Ascending aorta (tissue), 2 donors: ENCODE results near the gene ABCG4. TPM values are rescaled to one million over a fixed set of nuclear protein-coding genes. Genes with fewer than 3 reads are reported as not detected.

Source experiments
- DNase-seq, 2 donors: peaks; one replicate each; pipeline ENCODE4 v3.0.0-alpha.2; 2019; ENCODE audit warnings: low spot score in 2 of 2
- H3K27ac ChIP-seq, 2 donors: fragments of 200-600 bp; sonication (generic); one replicate each; pipeline ENCODE4 v1.5.1; 2016 to 2017; ENCODE audit warnings: mild to moderate bottlenecking in 1 of 2
- H3K27me3 ChIP-seq: fragments of 200-600 bp; sonication (generic); one replicate; pipeline ENCODE4 v1.5.1; 2017
- H3K36me3 ChIP-seq, 2 donors: fragments of 200-600 bp; sonication (generic); one replicate each; pipeline ENCODE4 v1.5.1; 2016
- H3K4me1 ChIP-seq, 2 donors: fragments of 200-600 bp; sonication (generic); one replicate each; pipeline ENCODE4 v1.5.1; 2016 to 2017; ENCODE audit warnings: mild to moderate bottlenecking in 1 of 2
- H3K4me3 ChIP-seq, 2 donors: fragments of 200-600 bp; sonication (generic); one replicate each; pipeline ENCODE4 v1.5.1; 2016 to 2017; ENCODE audit warnings: mild to moderate bottlenecking in 1 of 2
- H3K9me3 ChIP-seq, 2 donors: fragments of 200-600 bp; sonication (generic); one replicate each; pipeline ENCODE4 v1.5.1; 2016
- intact Hi-C: fragments of 100-400 bp; cut with DNase I; formaldehyde crosslinking; loops from one replicate; pipeline ENCODE4 v1.15.1; 2023
- total RNA-seq: library from RNA; depleted of rRNA; stranded (reverse); fragments of >200 nt; gene quantifications from one replicate; pipeline ENCODE4 v1.1.0, GENCODE V29; 2016
- TF ChIP-seq, protein P1 (sequence below), 3 experiments: fragments of 200-600 bp in 2 of 3; fragments of 450-650 bp in 1 of 3; sonication (generic) in 2 of 3; IDR thresholded peaks; one replicate each; pipeline ENCODE4 v1.5.1; 2016 to 2019; ENCODE audit warnings: antibody characterized with exemption in 3 of 3, mild to moderate bottlenecking in 1 of 3, moderate library complexity in 1 of 3

ABCG4 gene
- total RNA-seq, 1 donor from 2014 or later, result not detected

DNA sequence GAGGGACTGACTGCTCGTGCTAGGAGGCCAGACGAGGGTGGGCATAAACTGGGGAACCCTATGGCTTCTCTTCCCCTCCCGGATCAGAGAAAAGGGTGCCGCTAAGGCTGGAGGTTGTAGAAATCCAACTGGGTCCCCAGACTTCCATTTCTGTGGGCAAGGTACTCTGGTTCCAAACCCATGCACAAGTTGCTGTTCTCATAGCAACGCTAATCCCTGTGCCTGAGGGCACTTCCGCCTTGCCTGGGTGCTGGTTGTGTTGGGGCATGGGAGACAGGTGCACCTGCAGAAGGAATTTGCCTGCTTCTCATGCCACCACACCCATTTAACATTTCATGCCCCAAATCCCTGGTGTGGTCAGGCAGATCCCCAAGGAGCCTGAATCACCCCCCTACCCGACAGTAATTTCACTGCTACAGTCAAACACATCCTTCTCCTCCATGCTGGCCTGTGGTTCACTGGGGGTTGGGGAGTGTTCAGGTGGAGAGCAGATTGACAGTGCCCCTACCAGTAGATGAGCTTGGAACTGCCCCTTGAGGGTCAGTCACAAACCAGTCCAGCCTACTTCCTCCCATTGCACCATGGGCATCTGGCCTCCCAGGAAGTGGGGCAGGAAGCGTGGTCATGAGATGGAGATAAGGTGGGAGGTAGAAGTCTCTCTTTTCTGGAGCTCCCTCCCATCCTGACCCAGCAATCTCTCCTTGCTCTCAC is 40.6 kb upstream of the ABCG4 start:
- TF ChIP-seq, protein P1, sequence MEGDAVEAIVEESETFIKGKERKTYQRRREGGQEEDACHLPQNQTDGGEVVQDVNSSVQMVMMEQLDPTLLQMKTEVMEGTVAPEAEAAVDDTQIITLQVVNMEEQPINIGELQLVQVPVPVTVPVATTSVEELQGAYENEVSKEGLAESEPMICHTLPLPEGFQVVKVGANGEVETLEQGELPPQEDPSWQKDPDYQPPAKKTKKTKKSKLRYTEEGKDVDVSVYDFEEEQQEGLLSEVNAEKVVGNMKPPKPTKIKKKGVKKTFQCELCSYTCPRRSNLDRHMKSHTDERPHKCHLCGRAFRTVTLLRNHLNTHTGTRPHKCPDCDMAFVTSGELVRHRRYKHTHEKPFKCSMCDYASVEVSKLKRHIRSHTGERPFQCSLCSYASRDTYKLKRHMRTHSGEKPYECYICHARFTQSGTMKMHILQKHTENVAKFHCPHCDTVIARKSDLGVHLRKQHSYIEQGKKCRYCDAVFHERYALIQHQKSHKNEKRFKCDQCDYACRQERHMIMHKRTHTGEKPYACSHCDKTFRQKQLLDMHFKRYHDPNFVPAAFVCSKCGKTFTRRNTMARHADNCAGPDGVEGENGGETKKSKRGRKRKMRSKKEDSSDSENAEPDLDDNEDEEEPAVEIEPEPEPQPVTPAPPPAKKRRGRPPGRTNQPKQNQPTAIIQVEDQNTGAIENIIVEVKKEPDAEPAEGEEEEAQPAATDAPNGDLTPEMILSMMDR (IDR thresholded peaks at IDR 0.05), result no peak
- Histone ChIP-seq H3K4me3 (peak overlapping the region; percentile 74 to 95), H3K9me3 (no peaks in the 10 kb centered on the region), H3K4me1 (peaks cover 5 to 20% of the 10 kb centered on the region in 2 donors), H3K27ac (peak overlapping the region; percentile 82 to 84), H3K36me3 (peaks cover 18 to 26% of the 10 kb centered on the region in 2 donors), H3K27me3 (no peaks in the 10 kb centered on the region)
- no peak for DNase-seq
- intact Hi-C loops, result loop anchor here (5.0 to 10.0 kb wide), 3 partner anchors 59 to 674 kb away; partner anchors contain the start of genes CBL, KMT2A and NLRX1

DNA sequence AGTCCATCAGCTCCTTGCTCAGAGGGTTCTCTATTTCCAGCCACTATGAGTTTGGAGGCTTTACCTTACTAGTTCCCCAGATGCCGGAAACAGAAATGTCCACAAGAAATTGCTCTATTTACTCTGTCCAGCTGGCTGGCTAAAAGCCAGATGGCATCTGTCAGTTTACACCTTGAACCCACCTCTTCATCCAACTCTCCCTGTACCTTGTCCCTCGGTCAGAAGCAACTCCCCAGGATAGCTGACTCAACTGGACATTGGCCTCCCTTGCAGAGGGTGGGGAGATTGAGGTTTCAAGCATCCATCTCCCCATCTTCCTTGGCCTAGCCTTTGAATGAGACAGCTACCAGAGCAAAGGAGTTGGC is 40.0 kb upstream of the ABCG4 start:
- peak overlapping the region in 1 of 2 donors; percentile 82 for H3K27ac ChIP-seq
- peak overlapping the region in 1 of 2 donors; percentile 95 for H3K4me3 ChIP-seq
- intact Hi-C loops, result loop anchor here (5.0 to 10.0 kb wide), 3 partner anchors 58 to 674 kb away; partner anchors contain the start of genes CBL, KMT2A and NLRX1
- no peaks in the 10 kb centered on the region for H3K27me3 ChIP-seq
- H3K4me1 ChIP-seq, result peaks cover 5 to 17% of the 10 kb centered on the region in 2 donors
- no peaks in the 10 kb centered on the region for H3K9me3 ChIP-seq
- no peak for DNase-seq
- peaks cover 23 to 32% of the 10 kb centered on the region in 2 donors for H3K36me3 ChIP-seq
- TF ChIP-seq, protein P1 (IDR thresholded peaks at IDR 0.05), result no peak

DNA sequence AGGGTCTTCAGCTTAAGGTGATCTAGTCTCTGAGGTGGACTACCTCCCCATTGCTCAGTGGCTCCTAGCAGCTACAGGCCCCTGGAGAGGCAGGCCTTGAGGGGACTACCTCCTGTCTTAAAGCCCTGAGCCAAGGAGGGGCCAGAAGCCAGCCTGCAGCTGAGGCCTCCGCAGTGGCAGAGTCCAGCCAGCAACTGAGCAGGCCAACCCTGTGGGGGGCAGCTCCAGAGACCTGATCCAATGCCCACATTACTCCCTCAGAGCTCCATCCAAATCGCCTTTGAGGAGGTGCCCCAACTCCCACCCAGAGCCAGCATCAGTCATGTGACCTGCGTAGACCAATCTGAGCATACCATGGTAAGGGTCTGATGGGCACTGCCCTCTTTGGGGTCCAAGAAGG is 39.0 kb upstream of the ABCG4 start:
- DNase-seq, result no peak
- TF ChIP-seq, protein P1 (IDR thresholded peaks at IDR 0.05), result no peak

DNA sequence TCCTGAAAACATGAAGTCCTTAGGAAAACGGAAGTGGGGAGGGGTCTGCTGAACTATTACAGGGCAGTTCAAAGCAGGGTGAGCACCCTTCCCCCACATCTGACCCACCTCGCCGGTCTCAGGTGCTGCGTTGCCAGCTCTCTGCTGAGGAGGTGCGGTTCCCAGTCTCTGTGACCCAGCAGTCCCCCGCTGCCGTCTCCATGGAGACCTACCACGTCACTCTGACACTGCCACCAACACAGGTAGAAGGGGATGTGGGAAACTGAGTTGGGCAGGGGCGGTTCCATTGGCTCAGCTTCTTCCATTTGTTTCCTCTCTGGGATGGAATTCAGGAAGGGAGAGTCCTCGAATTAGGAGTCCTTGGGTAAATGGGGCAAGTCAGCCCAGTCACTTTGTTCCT is 38.4 kb upstream of the ABCG4 start:
- Histone ChIP-seq H3K4me1 (peaks cover 5 to 17% of the 10 kb centered on the region in 2 donors), H3K36me3 (peaks cover 31 to 45% of the 10 kb centered on the region in 2 donors), H3K27me3 (no peaks in the 10 kb centered on the region), H3K9me3 (no peaks in the 10 kb centered on the region), H3K4me3 (no peak overlapping the region), H3K27ac (no peak overlapping the region)
- intact Hi-C loops, result no loop called here
- TF ChIP-seq, protein P1 (IDR thresholded peaks at IDR 0.05), result no peak
- no peak for DNase-seq

More for the DNA sequence above, 39.0 kb upstream of the ABCG4 start:
- no peak overlapping the region for H3K27ac ChIP-seq
- peaks cover 31 to 42% of the 10 kb centered on the region in 2 donors for H3K36me3 ChIP-seq
- intact Hi-C loops, result loop anchor here (5.0 to 10.0 kb wide), 3 partner anchors 57 to 675 kb away; partner anchors contain the start of genes CBL, KMT2A and NLRX1
- no peak overlapping the region for H3K4me3 ChIP-seq
- H3K4me1 ChIP-seq, result peaks cover 5 to 17% of the 10 kb centered on the region in 2 donors
- H3K27me3 ChIP-seq, result no peaks in the 10 kb centered on the region
- H3K9me3 ChIP-seq, result no peaks in the 10 kb centered on the region

DNA sequence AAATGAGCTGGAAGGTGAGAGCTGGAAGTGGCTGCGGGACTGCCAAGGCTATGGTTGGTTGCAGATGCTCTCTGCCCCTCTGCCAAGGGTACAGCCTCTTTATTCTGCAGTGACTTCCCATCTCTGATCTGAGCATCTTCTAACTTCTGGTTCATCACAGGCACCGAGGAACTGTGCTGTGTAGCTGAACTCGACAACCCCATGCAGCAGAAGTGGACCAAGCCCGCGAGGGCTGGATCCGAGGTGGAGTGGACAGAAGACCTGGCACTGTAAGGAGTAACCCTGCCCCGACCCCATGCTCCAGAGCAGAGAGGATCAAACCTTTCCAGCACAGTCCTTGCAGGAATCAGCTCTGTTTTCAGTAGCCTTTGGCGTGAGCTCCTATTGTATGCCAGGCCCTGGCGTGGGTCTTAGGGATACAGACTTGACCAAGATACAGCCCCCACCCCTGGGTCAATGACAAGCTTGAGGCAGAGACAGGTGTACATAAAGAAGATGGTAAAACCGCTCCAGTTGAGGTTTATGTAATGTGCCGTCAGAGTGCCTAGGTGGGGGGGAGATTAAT is 37.4 kb upstream of the ABCG4 start:
- peaks cover 4 to 14% of the 10 kb centered on the region in 2 donors for H3K4me1 ChIP-seq
- no peak for DNase-seq
- TF ChIP-seq, protein P1 (IDR thresholded peaks at IDR 0.05), result no peak
- H3K27me3 ChIP-seq, result no peaks in the 10 kb centered on the region
- H3K36me3 ChIP-seq, result peaks cover 37 to 50% of the 10 kb centered on the region in 2 donors
- intact Hi-C loops, result no loop called here
- no peak overlapping the region for H3K4me3 ChIP-seq
- no peaks in the 10 kb centered on the region for H3K9me3 ChIP-seq
- H3K27ac ChIP-seq, result no peak overlapping the region
